Suprapubic skin (tissue), 4 donors: ENCODE results near the gene FRAS1.

Experiments used
- EP300 ChIP-seq: sonication (generic); formaldehyde crosslinking; IDR thresholded peaks from one replicate; pipeline ENCODE4 v1.6.1; 2017; ENCODE audit warnings: antibody characterized with exemption
- POLR2A ChIP-seq, 2 donors: fragments of 450-650 bp; IDR thresholded peaks; one replicate each; pipeline ENCODE4 v1.6.1; 2017; ENCODE audit warnings: antibody characterized with exemption in 2 of 2, mild to moderate bottlenecking in 2 of 2, moderate library complexity in 2 of 2
- POLR2AphosphoS5 ChIP-seq, 3 donors: sonication (generic); formaldehyde crosslinking; IDR thresholded peaks; one replicate each; pipeline ENCODE4 v1.6.1; 2017; ENCODE audit warnings: antibody characterized with exemption in 3 of 3
- TF ChIP-seq, protein P1 (sequence below), 2 donors: fragments of 200-600 bp in 1 of 2; fragments of 450-650 bp in 1 of 2; sonication (generic) in 1 of 2; IDR thresholded peaks; one replicate each; pipeline ENCODE4 v1.5.1; 2016 to 2019; ENCODE audit warnings: antibody characterized with exemption in 2 of 2, mild to moderate bottlenecking in 1 of 2, moderate library complexity in 1 of 2

DNA sequence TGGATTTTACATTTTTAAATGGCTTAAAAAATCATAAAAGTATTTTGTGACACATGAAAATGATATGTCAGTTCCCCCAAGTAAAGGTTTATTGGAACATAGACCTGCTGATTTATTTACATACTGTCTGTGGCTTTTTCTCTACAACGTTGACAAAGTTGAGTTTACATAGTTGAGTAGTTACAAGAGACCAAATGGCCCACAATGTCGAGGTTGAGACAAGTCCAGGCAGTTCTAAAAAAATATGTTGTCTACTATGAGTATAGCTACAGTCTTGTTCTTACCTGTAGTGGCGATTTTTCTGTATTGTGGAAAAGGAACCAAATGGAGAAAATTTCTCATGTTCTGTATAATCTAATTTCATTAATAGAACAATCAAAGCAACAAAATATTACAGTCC, 163.2 kb downstream of the FRAS1 start:
- TF ChIP-seq, protein P1, sequence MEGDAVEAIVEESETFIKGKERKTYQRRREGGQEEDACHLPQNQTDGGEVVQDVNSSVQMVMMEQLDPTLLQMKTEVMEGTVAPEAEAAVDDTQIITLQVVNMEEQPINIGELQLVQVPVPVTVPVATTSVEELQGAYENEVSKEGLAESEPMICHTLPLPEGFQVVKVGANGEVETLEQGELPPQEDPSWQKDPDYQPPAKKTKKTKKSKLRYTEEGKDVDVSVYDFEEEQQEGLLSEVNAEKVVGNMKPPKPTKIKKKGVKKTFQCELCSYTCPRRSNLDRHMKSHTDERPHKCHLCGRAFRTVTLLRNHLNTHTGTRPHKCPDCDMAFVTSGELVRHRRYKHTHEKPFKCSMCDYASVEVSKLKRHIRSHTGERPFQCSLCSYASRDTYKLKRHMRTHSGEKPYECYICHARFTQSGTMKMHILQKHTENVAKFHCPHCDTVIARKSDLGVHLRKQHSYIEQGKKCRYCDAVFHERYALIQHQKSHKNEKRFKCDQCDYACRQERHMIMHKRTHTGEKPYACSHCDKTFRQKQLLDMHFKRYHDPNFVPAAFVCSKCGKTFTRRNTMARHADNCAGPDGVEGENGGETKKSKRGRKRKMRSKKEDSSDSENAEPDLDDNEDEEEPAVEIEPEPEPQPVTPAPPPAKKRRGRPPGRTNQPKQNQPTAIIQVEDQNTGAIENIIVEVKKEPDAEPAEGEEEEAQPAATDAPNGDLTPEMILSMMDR (IDR thresholded peaks at IDR 0.05) = no peak
- TF ChIP-seq EP300 (no peak), POLR2A (IDR thresholded peaks at IDR 0.05) (no peak), POLR2AphosphoS5 (IDR thresholded peaks at IDR 0.05) (no peak)
